IPS DF 6.9 (cell line): ENCODE data around the gene CSTB.
"Not testable (repeated sequence)": the region's sequence is repeated elsewhere in the genome, so short reads cannot be mapped to it uniquely, and the experiment has no call there.

Experiments
- DNase-seq: peaks from one replicate; pipeline ENCODE4 v3.0.0-alpha.2; 2013; ENCODE audit warnings: low read depth, low spot score
- H3K27ac ChIP-seq: one replicate; pipeline ENCODE4 v1.5.1; 2013; ENCODE audit warnings: low read length, control low read depth
- H3K27me3 ChIP-seq: 2 replicates; pipeline ENCODE4 v1.6.1; 2013; ENCODE audit warnings: mild to moderate bottlenecking, low read length; ENCODE audit not compliant: control insufficient read depth, insufficient read depth
- H3K36me3 ChIP-seq: 2 replicates; pipeline ENCODE4 v1.6.1; 2013; ENCODE audit warnings: low read length; ENCODE audit not compliant: control insufficient read depth, insufficient read depth
- H3K4me1 ChIP-seq: 2 replicates; pipeline ENCODE4 v1.6.1; 2013; ENCODE audit warnings: low read length; ENCODE audit not compliant: control insufficient read depth, insufficient read depth
- H3K4me3 ChIP-seq: 2 replicates; pipeline ENCODE4 v1.5.1; 2013; ENCODE audit warnings: mild to moderate bottlenecking, low read length
- H3K9me3 ChIP-seq: 2 replicates; pipeline ENCODE4 v1.6.1; 2013; ENCODE audit warnings: low read length, inconsistent platforms; ENCODE audit not compliant: control insufficient read depth, insufficient read depth
- WGBS: extraction: QIAGEN DNeasy Blood & Tissue Kit; methylation state at CpG from one replicate; pipeline ENCODE4 v1.1.7; 2013; ENCODE audit warnings: mixed read lengths, missing lambda C conversion rate; ENCODE audit not compliant: insufficient read length, insufficient coverage; 5-methylcytosine and 5-hydroxymethylcytosine counted together

Gene CSTB

DNA sequence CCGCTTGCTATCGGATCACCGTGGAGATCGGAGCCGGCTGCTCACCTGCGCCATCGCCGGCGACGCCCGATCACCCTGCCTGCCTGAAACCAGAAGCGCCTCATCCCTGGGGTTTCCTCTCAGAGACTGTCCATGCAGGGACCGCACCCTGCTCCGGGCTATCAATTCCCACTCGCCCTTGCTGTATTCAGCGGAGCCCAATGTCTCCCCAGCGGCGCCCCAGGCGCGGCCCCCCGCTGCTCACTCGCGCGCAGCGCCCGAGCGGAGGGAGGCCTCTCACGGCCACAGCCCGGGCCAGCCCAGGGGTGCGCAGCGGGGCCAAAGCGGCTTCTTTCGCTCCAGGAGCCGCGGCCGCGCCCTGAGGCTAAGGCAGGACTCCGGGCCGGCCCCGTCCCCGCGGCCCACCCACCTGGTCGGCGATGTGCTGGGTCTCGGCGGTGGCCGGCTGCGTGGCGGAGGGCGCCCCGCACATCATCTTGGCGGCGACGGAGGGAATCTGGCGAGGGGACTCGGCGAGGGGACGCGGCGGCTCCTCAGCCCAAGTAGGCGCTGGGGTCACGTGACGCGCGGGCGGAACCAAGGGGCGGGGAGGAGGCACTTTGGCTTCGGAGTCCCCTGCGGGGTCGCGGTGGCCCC is at the start of gene CSTB:
Gene CSTB (minus strand): TSS at position 514 of the 636 bp plus-strand sequence. CDS start 39 bp downstream, at position 475.
- Histone ChIP-seq H3K4me3 (peak within 1 kb of the TSS; percentile 94), H3K27ac (no peak within 1 kb of the TSS), H3K36me3 (peaks cover 11% of the 10 kb centered on the region), H3K9me3 (no peaks in the 10 kb centered on the region), H3K4me1 (peaks cover 4% of the 10 kb centered on the region), H3K27me3 (no peaks in the 10 kb centered on the region)
- no CpG with 5 or more reads among the region's 71 CpGs for WGBS
- DNase-seq, result no peak

DNA sequence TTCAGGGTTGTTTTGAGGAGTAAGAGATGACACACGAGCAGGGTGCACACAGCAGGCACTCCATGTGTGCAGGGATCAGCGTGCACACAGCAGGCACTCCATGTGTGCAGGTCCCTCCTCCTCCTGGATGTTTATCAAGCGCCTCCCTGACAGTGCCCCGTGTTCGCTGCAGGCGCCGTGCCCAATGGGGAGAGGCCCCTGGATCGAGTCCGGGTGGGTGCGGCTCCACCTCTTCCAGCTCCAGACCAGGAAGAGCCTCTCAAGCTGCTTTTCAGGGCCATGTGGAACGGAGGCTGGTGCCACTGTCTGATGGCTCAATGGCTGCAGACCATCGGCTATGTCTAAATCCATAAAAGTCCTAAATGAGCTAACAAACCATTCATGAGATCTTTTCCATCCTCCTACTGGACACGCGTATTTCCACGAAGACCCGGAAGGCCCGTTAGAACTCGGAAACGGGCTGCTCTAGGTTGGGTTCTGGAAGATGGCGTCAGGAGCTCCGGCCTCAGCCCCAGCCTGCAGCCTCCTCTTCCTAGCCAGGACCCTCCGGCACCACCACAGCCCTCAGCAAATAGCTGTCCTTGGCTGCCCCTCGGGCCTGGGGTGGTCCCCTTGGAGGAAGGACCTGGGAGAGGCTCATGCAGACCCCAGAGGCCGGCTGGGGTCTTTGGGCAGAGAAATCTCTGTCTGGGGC is 49.3 kb upstream of the CSTB start:
- no peak overlapping the region for H3K27ac ChIP-seq
- WGBS, result no CpG with 5 or more reads among the region's 24 CpGs
- no peaks in the 10 kb centered on the region for H3K9me3 ChIP-seq
- H3K36me3 ChIP-seq, result no peaks in the 10 kb centered on the region
- DNase-seq, result no peak
- peaks cover 4% of the 10 kb centered on the region; the same call in 1 of the 2 replicates for H3K4me1 ChIP-seq
- H3K27me3 ChIP-seq, result no peaks in the 10 kb centered on the region
- H3K4me3 ChIP-seq, result no peak overlapping the region

DNA sequence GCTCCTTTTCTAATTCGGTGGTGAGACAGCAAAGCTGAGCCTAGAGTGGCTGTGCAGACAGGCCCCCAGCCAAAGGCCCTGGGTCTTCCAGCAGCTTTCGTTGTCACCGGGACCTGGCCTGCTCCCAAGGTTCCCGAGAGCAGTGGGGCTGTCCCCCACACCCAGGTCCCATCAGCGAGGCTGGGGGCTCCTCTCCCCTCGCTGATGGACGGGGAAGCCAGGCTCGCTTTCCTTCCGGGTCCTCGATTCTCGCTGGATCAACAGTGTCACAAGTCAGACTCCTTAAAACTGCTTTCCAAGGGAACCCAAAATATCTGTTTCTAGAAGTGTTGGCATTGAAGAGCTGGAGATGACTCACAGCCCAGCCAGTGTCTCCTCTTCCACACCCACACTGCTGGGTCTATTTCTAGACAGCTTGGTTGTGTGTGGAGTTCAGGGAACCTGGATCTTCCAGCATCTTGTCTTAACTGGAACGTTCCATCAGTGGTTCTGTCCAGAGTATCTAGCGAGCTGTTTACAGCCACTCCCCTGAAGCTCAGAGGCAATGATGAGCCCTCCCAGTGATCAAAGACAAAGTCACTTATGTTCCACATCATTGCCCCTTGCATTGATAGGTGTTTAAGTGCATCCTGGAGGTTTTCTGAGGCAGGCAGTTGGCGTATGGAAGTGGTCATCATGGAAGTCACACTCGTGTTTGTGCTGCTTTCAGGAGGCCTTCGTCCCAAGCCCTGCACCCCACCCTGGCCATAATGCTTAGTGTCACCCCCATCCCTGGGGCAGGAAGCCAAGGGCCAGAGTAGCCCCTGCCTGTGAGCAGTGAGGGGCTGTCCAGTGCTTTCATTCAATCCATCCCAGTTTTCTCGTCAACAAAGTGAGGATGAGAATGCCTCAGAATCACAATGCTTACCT is 48.5 kb upstream of the CSTB start:
- H3K36me3 ChIP-seq, result no peaks in the 10 kb centered on the region
- no peaks in the 10 kb centered on the region for H3K27me3 ChIP-seq
- DNase-seq, result no peak
- peaks cover 4% of the 10 kb centered on the region; the same call in 1 of the 2 replicates for H3K4me1 ChIP-seq
- H3K9me3 ChIP-seq, result no peaks in the 10 kb centered on the region
- no peak overlapping the region for H3K4me3 ChIP-seq
- WGBS, result no CpG with 5 or more reads among the region's 17 CpGs
- no peak overlapping the region for H3K27ac ChIP-seq

GRCh38 chr21:43822741-43823140 is 46.6 kb upstream of the CSTB start:
- DNase-seq, H3K4me1 ChIP-seq, H3K4me3 ChIP-seq, H3K36me3 ChIP-seq, H3K27ac ChIP-seq, H3K9me3 ChIP-seq, H3K27me3 ChIP-seq: not testable (repeated sequence)
- no CpG with 5 or more reads among the region's 5 CpGs for WGBS

GRCh38 chr21:43822166-43822565 is 46.1 kb upstream of the CSTB start:
- H3K27ac ChIP-seq, H3K9me3 ChIP-seq, DNase-seq, H3K36me3 ChIP-seq, H3K27me3 ChIP-seq, H3K4me1 ChIP-seq, H3K4me3 ChIP-seq: not testable (repeated sequence)
- WGBS, result no CpG with 5 or more reads among the region's 25 CpGs

GRCh38 chr21:43820466-43820865 is 44.4 kb upstream of the CSTB start:
- Histone ChIP-seq H3K36me3 (peaks cover 3% of the 10 kb centered on the region; the same call in 1 of the 2 replicates), H3K27me3 (no peaks in the 10 kb centered on the region), H3K27ac (no peak overlapping the region), H3K4me1 (no peaks in the 10 kb centered on the region; the same call in 1 of the 2 replicates), H3K9me3 (no peaks in the 10 kb centered on the region), H3K4me3 (no peak overlapping the region)
- no peak for DNase-seq
- WGBS, result no CpG with 5 or more reads among the region's 11 CpGs

DNA sequence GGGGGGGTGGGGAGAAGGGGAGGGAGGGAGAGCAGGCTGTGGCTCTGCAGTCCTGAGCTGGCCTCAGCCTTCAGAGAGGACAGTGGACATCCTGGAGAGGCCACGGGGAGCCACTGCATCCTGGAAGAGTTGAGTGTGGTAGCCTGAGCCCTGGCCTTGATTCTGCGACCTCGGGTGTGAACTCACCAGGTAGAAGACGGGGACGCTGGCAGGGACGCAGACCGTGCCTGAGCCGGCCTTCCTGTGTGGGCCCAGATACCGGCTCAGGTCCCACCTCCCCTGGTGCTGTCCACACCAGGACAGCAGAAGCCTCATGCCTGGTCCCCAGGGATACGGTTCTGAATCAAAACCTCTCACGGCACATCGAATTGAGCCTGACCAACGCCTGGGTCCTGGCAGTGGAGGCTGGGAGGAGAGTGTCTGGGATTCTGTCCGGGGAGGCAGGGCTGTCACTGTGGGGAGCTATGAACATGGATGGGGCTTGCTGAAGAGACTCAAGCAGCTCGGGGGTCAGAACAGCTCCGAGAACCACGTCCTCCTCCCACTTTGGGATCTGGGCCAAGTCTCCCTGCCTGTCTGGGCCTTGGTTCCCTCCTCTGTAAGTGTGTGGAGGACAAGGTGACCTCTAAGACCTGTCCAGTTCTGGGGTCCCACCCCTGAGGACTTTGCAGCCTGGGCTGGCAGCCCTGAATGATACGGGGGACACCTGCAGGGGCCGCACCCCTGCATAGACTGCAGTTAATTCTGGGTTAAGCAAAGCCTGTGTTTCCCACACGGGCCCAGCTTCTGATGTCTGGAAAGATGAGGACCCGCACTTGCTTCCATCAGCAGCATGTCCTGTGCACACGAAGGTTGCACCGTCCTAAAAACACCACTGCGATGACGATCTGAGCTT is 43.6 kb upstream of the CSTB start:
- Histone ChIP-seq H3K27me3 (no peaks in the 10 kb centered on the region), H3K9me3 (no peaks in the 10 kb centered on the region), H3K4me3 (no peak overlapping the region), H3K4me1 (no peaks in the 10 kb centered on the region; the same call in none of the 2 replicates), H3K36me3 (peaks cover 3% of the 10 kb centered on the region; the same call in 1 of the 2 replicates), H3K27ac (no peak overlapping the region)
- DNase-seq, result no peak
- no CpG with 5 or more reads among the region's 25 CpGs for WGBS

DNA sequence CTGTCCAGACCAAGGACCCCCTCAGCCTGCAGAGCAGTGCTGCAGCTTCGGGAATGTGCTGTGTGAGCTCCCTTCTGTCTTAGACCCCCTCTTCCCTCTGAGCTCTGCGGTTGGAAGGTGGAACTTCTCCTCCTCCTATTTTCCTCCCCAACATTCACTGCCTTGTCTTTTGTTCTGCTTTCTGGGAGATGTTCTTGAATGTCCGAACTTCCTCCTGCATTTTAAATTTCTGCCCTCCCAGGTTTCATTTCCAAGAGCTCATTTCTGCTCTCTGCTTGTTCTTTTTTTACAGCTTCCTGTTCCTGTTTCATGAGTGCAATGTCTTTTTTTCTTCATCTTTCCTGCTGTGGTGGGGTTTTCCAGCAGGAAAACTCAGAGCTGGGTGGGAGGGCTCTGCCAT is 42.6 kb upstream of the CSTB start:
- Histone ChIP-seq H3K4me3 (no peak overlapping the region), H3K9me3 (no peaks in the 10 kb centered on the region), H3K36me3 (peaks cover 3% of the 10 kb centered on the region; the same call in 1 of the 2 replicates), H3K27me3 (no peaks in the 10 kb centered on the region), H3K27ac (no peak overlapping the region), H3K4me1 (peaks cover 3% of the 10 kb centered on the region)
- WGBS, result no CpG with 5 or more reads among the region's 3 CpGs
- DNase-seq, result no peak

GRCh38 chr21:43817157-43818086 is 41.3 kb upstream of the CSTB start:
- Histone ChIP-seq H3K36me3 (peaks cover 3% of the 10 kb centered on the region; the same call in 1 of the 2 replicates), H3K27ac (no peak overlapping the region), H3K27me3 (no peaks in the 10 kb centered on the region), H3K4me1 (peaks cover 5% of the 10 kb centered on the region), H3K4me3 (no peak overlapping the region), H3K9me3 (no peaks in the 10 kb centered on the region)
- DNase-seq, result no peak
- no CpG with 5 or more reads among the region's 29 CpGs for WGBS
